ENCODE results near the gene LRRK1. TPM values are rescaled to one million over a fixed set of nuclear protein-coding genes. Genes with fewer than 3 reads are reported as not detected.

LRRK1 gene
- total and polyA plus RNA-seq, 2 of the 13 experiments (the other 11 are each of a cell fraction or from before 2014, with no cell fraction given): 0.13 to 1.2 TPM

DNA sequence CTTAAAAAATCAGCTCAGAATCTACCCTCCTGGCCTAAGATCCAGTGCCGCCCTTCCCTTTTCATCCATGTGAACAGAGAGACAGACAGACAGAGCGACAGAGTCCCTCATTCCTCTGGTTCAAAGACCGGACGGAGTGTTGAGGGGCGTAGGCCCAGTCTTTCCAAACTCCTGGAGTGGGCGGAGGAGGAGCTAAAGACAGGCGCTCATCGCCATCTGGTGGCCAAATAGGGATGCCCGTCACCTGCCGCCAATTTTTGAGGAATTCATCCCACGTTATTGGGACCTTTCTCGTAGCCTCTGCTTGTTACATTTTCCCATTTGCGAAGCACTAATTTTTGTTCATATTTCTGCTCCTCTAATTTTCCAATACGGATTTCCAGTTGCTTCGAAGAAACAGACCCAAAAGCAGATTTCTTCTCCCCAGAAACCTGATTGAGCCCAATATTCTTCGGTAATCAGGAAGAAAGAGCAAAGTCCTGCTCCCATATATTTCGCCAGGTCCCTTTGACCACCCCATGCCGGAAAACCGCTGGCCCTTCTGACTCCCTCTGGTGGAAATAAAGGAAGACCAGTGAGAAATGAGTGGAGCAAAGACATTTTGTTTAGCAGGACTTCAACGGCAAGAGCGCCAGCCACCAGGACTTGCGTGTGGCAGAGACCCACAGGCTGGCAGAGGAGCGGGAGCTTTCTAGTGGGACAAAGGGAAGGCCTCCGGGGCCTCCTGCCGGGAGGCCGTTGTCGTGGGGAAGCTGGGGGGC, 88.0 kb downstream of the LRRK1 start (continued):
- TF ChIP-seq, protein P1, sequence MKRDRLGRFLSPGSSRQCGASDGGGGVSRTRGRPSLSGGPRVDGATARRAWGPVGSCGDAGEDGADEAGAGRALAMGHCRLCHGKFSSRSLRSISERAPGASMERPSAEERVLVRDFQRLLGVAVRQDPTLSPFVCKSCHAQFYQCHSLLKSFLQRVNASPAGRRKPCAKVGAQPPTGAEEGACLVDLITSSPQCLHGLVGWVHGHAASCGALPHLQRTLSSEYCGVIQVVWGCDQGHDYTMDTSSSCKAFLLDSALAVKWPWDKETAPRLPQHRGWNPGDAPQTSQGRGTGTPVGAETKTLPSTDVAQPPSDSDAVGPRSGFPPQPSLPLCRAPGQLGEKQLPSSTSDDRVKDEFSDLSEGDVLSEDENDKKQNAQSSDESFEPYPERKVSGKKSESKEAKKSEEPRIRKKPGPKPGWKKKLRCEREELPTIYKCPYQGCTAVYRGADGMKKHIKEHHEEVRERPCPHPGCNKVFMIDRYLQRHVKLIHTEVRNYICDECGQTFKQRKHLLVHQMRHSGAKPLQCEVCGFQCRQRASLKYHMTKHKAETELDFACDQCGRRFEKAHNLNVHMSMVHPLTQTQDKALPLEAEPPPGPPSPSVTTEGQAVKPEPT (CRISPR knock-in tag; IDR thresholded peaks at IDR 0.05; ENCODE audit: low read depth): no peak
- 0 out of 2 replicates have a peak, but pooled peaks have one; percentile 30 for TF ChIP-seq KDM5B (CRISPR knock-in tag; IDR thresholded peaks at IDR 0.05; ENCODE audit: borderline replicate concordance)
- no peak for TF ChIP-seq MEIS2 (CRISPR knock-in tag; IDR thresholded peaks at IDR 0.05)
- TF ChIP-seq SIN3B (IDR thresholded peaks at IDR 0.05; ENCODE audit: low read length): 0 out of 2 replicates have a peak, but pooled peaks have one; percentile 39
- TF ChIP-seq, protein P2, sequence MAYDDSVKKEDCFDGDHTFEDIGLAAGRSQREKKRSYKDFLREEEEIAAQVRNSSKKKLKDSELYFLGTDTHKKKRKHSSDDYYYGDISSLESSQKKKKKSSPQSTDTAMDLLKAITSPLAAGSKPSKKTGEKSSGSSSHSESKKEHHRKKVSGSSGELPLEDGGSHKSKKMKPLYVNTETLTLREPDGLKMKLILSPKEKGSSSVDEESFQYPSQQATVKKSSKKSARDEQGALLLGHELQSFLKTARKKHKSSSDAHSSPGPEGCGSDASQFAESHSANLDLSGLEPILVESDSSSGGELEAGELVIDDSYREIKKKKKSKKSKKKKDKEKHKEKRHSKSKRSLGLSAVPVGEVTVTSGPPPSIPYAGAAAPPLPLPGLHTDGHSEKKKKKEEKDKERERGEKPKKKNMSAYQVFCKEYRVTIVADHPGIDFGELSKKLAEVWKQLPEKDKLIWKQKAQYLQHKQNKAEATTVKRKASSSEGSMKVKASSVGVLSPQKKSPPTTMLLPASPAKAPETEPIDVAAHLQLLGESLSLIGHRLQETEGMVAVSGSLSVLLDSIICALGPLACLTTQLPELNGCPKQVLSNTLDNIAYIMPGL (CRISPR knock-in tag; IDR thresholded peaks at IDR 0.05; ENCODE audit: borderline replicate concordance in 1 of 2, low read depth in 1 of 2): peak in 1 of 2 experiments; percentile 54; a peak in 1 of 4 replicates
- no peak for TF ChIP-seq SOX6 (IDR thresholded peaks at IDR 0.05)
- peak; percentile 37; the same call in 1 of the 2 replicates for TF ChIP-seq SOX6 (CRISPR knock-in tag; IDR thresholded peaks at IDR 0.05)
- TF ChIP-seq, protein P3, sequence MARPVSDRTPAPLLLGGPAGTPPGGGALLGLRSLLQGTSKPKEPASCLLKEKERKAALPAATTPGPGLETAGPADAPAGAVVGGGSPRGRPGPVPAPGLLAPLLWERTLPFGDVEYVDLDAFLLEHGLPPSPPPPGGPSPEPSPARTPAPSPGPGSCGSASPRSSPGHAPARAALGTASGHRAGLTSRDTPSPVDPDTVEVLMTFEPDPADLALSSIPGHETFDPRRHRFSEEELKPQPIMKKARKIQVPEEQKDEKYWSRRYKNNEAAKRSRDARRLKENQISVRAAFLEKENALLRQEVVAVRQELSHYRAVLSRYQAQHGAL (CRISPR knock-in tag; IDR thresholded peaks at IDR 0.05; ENCODE audit: not compliant biosample characterization): no peak
- no peak for TF ChIP-seq SSRP1 (CRISPR knock-in tag; IDR thresholded peaks at IDR 0.05)
- TF ChIP-seq ZNF446 (CRISPR knock-in tag; IDR thresholded peaks at IDR 0.05): no peak
- no peak for TF ChIP-seq SYNCRIP (IDR thresholded peaks at IDR 0.05; ENCODE audit: insufficient read depth, low read depth, low read length)
- TF ChIP-seq HOXA3 (CRISPR knock-in tag; IDR thresholded peaks at IDR 0.05): no peak
- TF ChIP-seq, protein P4, sequence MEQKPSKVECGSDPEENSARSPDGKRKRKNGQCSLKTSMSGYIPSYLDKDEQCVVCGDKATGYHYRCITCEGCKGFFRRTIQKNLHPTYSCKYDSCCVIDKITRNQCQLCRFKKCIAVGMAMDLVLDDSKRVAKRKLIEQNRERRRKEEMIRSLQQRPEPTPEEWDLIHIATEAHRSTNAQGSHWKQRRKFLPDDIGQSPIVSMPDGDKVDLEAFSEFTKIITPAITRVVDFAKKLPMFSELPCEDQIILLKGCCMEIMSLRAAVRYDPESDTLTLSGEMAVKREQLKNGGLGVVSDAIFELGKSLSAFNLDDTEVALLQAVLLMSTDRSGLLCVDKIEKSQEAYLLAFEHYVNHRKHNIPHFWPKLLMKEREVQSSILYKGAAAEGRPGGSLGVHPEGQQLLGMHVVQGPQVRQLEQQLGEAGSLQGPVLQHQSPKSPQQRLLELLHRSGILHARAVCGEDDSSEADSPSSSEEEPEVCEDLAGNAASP (CRISPR knock-in tag; IDR thresholded peaks at IDR 0.05; ENCODE audit: borderline replicate concordance): no peak
- peak; percentile 81 for TF ChIP-seq SMC3 (IDR thresholded peaks at IDR 0.05; ENCODE audit: low read length)
- no peak for TF ChIP-seq ZNF3 (CRISPR knock-in tag; IDR thresholded peaks at IDR 0.05)
- TF ChIP-seq STAG1 (CRISPR knock-in tag; IDR thresholded peaks at IDR 0.05): peak; percentile 89
